NB4 (cell line): ENCODE results near the gene PREP.
"Not testable (repeated sequence)": the region's sequence is repeated elsewhere in the genome, so short reads cannot be mapped to it uniquely, and the experiment has no call there.

Experiments
- DNase-seq: peaks from one replicate; pipeline ENCODE4 v3.0.0; 2010; ENCODE audit warnings: low read depth
- H3K4me3 ChIP-seq: one replicate; pipeline ENCODE4 v1.5.1; 2011; ENCODE audit warnings: mild to moderate bottlenecking, low read depth, low read length, moderate library complexity
- CTCF ChIP-seq: IDR thresholded peaks from one replicate; pipeline ENCODE4 v1.5.1; 2012; ENCODE audit warnings: low read depth, low read length
- MAX ChIP-seq: IDR thresholded peaks from 2 replicates; pipeline ENCODE4 v1.6.1; 2011; ENCODE audit warnings: low read depth, low read length
- MYC ChIP-seq: IDR thresholded peaks from 2 replicates; pipeline ENCODE4 v1.6.1; 2011; ENCODE audit warnings: low read depth, low read length
- POLR2A ChIP-seq: IDR thresholded peaks from 2 replicates; pipeline ENCODE4 v1.6.1; 2011; ENCODE audit warnings: mild to moderate bottlenecking; ENCODE audit not compliant: insufficient read length; ENCODE audit errors: extremely low read depth

PREP gene

GRCh38 chr6:105352037-105352617 lies 50.8 kb downstream of the PREP start:
- TF ChIP-seq POLR2A (no peak), MAX (no peak), CTCF (no peak), MYC (no peak)
- H3K4me3 ChIP-seq, result no peak overlapping the region
- DNase-seq, result no peak

GRCh38 chr6:105348897-105349296 lies 54.0 kb downstream of the PREP start:
- no peak for DNase-seq
- H3K4me3 ChIP-seq, result no peak overlapping the region
- TF ChIP-seq MAX, result no peak
- no peak for TF ChIP-seq POLR2A
- no peak for TF ChIP-seq MYC
- TF ChIP-seq CTCF, result no peak

- TF ChIP-seq CTCF (no peak), MYC (no peak), MAX (no peak), POLR2A (no peak)
- no peak for DNase-seq
- H3K4me3 ChIP-seq, result no peak overlapping the region
These were observed 56.8 kb downstream of the PREP start for GRCh38 chr6:105346052-105346451.

GRCh38 chr6:105345506-105345905 lies 57.4 kb downstream of the PREP start:
- no peak overlapping the region for H3K4me3 ChIP-seq

GRCh38 chr6:105344881-105345370 lies 58.0 kb downstream of the PREP start:
- TF ChIP-seq MAX (no peak), MYC (no peak)
- no peak overlapping the region for H3K4me3 ChIP-seq
- no peak for DNase-seq

More at GRCh38 chr6:105345506-105345905, 57.4 kb downstream of the PREP start:
- DNase-seq, result no peak
- TF ChIP-seq MYC, result no peak
- no peak for TF ChIP-seq CTCF
- no peak for TF ChIP-seq POLR2A
- no peak for TF ChIP-seq MAX

GRCh38 chr6:105338350-105338983 lies 64.4 kb downstream of the PREP start:
- H3K4me3 ChIP-seq, DNase-seq: not testable (repeated sequence)

- no peak for DNase-seq
- TF ChIP-seq MYC (no peak), MAX (no peak), POLR2A (no peak), CTCF (no peak)
- no peak overlapping the region for H3K4me3 ChIP-seq
These were observed 65.9 kb downstream of the PREP start for GRCh38 chr6:105336986-105337385.
